GM12891 (cell line): ENCODE data around the gene TTC8.

Experiments used
- DNase-seq: peaks from one replicate; pipeline ENCODE4 v3.0.0; 2011; ENCODE audit warnings: low spot score; ENCODE audit not compliant: insufficient read length
- FAIRE-seq: peaks from 2 replicates; lab custom pipeline; 2011; peaks lifted over from hg19 to GRCh38; lab: Jason Lieb, UNC
- PAX5 ChIP-seq: IDR thresholded peaks from 2 replicates; pipeline ENCODE4 v1.6.1; 2011; ENCODE audit warnings: low read length, moderate library complexity, mild to moderate bottlenecking; ENCODE audit not compliant: insufficient read depth, severe bottlenecking
- POLR2A ChIP-seq: IDR thresholded peaks from 2 replicates; pipeline ENCODE4 v1.6.1; 2011; ENCODE audit warnings: low read depth, low read length, control low read depth
- POLR2AphosphoS5 ChIP-seq: IDR thresholded peaks from 2 replicates; pipeline ENCODE4 v1.6.1; 2011; ENCODE audit warnings: low read depth, low read length, control low read depth
- POU2F2 ChIP-seq: IDR thresholded peaks from 2 replicates; pipeline ENCODE4 v1.6.1; 2011; ENCODE audit warnings: low read depth, mild to moderate bottlenecking, control low read depth, low read length, moderate library complexity
- SPI1 ChIP-seq: IDR thresholded peaks from 2 replicates; pipeline ENCODE4 v1.6.1; 2011; ENCODE audit warnings: low read depth, low read length, control low read depth
- TAF1 ChIP-seq: IDR thresholded peaks from 2 replicates; pipeline ENCODE4 v1.6.1; 2011; ENCODE audit warnings: low read depth, low read length, control low read depth

Gene TTC8

DNA sequence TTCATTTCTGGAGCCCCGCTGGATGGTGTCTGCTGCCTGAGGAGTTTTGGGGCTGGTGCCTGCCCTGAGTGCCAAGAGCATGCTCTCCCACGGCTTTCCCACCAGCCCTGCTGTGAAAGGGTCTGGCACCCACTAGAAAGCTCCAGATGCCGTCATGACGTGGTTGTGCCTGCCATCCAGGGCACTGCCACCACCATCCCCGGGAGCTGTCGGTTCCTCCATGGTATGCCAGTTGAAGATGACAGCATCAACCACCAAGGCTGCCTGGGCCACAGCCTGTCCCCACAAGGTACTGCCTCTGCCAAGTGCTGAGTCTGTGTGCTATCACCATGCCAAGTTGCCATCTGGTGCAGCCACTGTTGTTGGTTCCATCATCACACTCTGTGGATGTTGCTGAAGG lies 85.9 kb downstream of the TTC8 start:
- DNase-seq (no peak), FAIRE-seq (no peak)
- TF ChIP-seq TAF1 (no peak), SPI1 (no peak), POLR2A (no peak)

DNA sequence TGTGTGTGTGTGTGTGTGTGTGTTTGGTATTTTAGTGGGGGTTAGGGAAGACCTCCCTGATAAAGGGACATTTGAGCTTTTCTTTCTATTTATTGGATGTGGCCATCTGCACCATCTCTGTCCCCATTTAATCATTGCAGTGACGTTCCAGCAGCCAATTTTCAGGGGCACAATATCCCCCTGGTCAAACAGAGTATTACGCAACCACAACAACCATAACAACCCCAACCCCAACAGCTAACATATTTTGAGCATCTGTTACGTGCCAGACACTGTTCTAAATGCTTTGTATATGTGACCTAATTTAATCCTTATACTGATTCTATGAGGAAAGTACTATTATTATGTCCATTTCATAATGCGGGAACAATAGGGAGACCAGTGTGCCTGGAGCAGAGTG lies 87.4 kb downstream of the TTC8 start:
- FAIRE-seq, result no peak
- TF ChIP-seq POU2F2, result no peak
- no peak for TF ChIP-seq POLR2AphosphoS5
- no peak for TF ChIP-seq SPI1
- no peak for TF ChIP-seq POLR2A
- no peak for TF ChIP-seq TAF1
- no peak for DNase-seq

DNA sequence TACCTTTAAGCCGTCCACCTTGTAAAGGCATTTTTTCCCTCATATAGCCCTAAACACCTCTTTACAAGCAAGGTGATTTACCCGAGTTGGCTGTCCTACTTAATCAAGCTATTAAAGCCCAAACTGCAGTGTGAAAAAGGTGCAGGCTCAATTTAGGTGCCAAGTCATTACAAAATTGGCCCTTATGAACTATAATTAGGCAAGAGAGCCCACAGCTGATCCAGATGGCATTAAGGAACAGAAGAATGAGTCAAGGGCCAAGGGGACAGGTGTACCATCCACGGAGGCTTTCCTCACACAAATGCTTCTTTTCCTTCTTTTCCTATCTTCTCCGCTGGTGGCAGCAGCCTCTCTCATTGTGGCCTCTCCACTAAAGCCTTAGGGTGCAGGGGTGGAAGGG lies 90.5 kb downstream of the TTC8 start:
- TF ChIP-seq POLR2AphosphoS5 (no peak), PAX5 (no peak)
- DNase-seq, result no peak
- no peak for FAIRE-seq

DNA sequence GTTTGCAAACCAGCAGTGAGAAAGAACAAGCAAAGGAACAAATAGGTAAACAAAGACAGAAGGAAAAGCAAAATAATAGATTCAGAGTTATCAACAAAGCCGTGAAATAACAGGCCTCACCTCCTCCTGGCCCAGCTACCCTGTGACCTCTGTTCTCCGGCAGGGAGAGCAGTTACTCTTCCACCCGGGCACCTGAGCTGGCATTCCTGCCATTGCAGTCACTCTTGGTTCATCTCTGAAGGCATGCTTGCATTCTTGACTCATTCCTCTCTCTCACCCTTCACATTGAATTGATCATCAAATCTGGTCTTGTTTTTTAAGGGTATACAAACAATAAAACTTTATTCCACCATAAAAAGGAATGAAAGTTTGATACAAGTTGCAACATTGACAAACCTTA lies 95.1 kb downstream of the TTC8 start:
- DNase-seq (no peak), FAIRE-seq (no peak)
- TF ChIP-seq POLR2AphosphoS5 (no peak), POU2F2 (no peak)
